ENCODE data around the gene SCAMP1. TPM values are rescaled to one million over a fixed set of nuclear protein-coding genes. Genes with fewer than 3 reads are reported as not detected.

SCAMP1 gene
- total and polyA plus RNA-seq, 2 of the 8 experiments (the other 6 are each of a cell fraction or from before 2014, with no cell fraction given) = 18.6 to 55.9 TPM

- DNase-seq (ENCODE audit: low read depth in 1 of 2, low spot score in 2 of 2) = no peak
- H2BK12ac ChIP-seq (ENCODE audit: low read depth, low read length) = no peak overlapping the region
- ChIA-PET POLR2A (ENCODE audit: partially characterized antibody) (interaction anchor here (1.1 kb wide), 1 partner anchor 10 kb away, joined by 3 read pairs; no protein-coding TSS in a partner anchor), CTCF (ENCODE audit: partially characterized antibody) (interaction anchor here (0.7 to 1.5 kb wide), 5 partner anchors 9 to 75 kb away, joined by 3 to 7 read pairs (median 3); no protein-coding TSS in a partner anchor)
- H3K4me1 ChIP-seq (replicated peaks in 1 of 4; ENCODE audit: control insufficient read depth in 3 of 4, insufficient read depth in 4 of 4, low read length in 3 of 4) = 0 out of 7 replicates have a peak, but pooled peaks cover 0 to 3% (median 1%) of the 10 kb centered on the region in 4 experiments
- no peak overlapping the region for H3K56ac ChIP-seq (replicated peaks; ENCODE audit: insufficient read length, low read depth, low read length)
- H3K27ac ChIP-seq (ENCODE audit: low read depth, low read length) = no peak overlapping the region
- 90% methylated on average over 2 of the region's 2 CpGs; no CpG with 5 or more reads in 1 of the 2 experiments for WGBS, 2 experiments (ENCODE audit: extremely low coverage in 1 of 2, insufficient coverage in 1 of 2, insufficient read length in 1 of 2, insufficient replicate concordance in 2 of 2, low coverage in 1 of 2, low lambda C conversion rate in 2 of 2, missing lambda C conversion rate in 1 of 2)
- H3K23me2 ChIP-seq (ENCODE audit: low read depth, low read length) = no peaks in the 10 kb centered on the region
- H3K27me3 ChIP-seq (replicated peaks in 1 of 4; ENCODE audit: control insufficient read depth in 3 of 4, extremely low read depth in 1 of 4, insufficient read depth in 3 of 4, low read length in 3 of 4) = no peaks in the 10 kb centered on the region
- H3K18ac ChIP-seq (ENCODE audit: extremely low read depth, low read length) = no peak overlapping the region
- no peak overlapping the region for H2AK5ac ChIP-seq (ENCODE audit: low read depth, low read length)
- no peak overlapping the region for H4K91ac ChIP-seq (replicated peaks; ENCODE audit: insufficient read length, low read length)
- no peak overlapping the region for H3K14ac ChIP-seq (ENCODE audit: insufficient read length)
- no peak overlapping the region for H3K4me3 ChIP-seq (ENCODE audit: extremely low read depth in 1 of 4, insufficient read depth in 2 of 4, low read depth in 3 of 4, low read length in 4 of 4)
- H3K79me1 ChIP-seq (ENCODE audit: low read depth, low read length) = no peaks in the 10 kb centered on the region
- no peak overlapping the region for H4K8ac ChIP-seq (ENCODE audit: extremely low read depth, insufficient read depth, low read length)
- H3K23ac ChIP-seq (ENCODE audit: insufficient read length) = no peak overlapping the region
- H4K5ac ChIP-seq (ENCODE audit: insufficient read length, low read depth, low read length) = no peak overlapping the region
- no peak overlapping the region for H3K4me2 ChIP-seq (ENCODE audit: insufficient read depth in 1 of 2, low read depth in 2 of 2, low read length in 2 of 2)
- no peak overlapping the region for H2BK15ac ChIP-seq (ENCODE audit: low read length)
- H3K36me3 ChIP-seq (ENCODE audit: control insufficient read depth in 2 of 4, insufficient read depth in 4 of 4, low read length in 3 of 4) = peaks cover 0 to 3% (median 0%) of the 10 kb centered on the region in 4 experiments; a peak in 1 of 8 replicates
- H2BK20ac ChIP-seq (ENCODE audit: low read length) = no peak overlapping the region
- TF ChIP-seq SUZ12 (IDR thresholded peaks at IDR 0.05; ENCODE audit: low read length) (no peak), SIRT6 (IDR thresholded peaks at IDR 0.05; ENCODE audit: low read length) (no peak), CEBPB (IDR thresholded peaks at IDR 0.05; ENCODE audit: low read depth, low read length) (no peak), HDAC6 (IDR thresholded peaks at IDR 0.05; ENCODE audit: low read depth, low read length) (no peak)
- H2BK5ac ChIP-seq (ENCODE audit: low read depth, low read length) = no peak overlapping the region
- H4K20me1 ChIP-seq (replicated peaks in 1 of 2; ENCODE audit: control insufficient read depth in 1 of 2, insufficient read depth in 2 of 2, low read length in 2 of 2) = no peaks in the 10 kb centered on the region
- no peak overlapping the region for H3K4ac ChIP-seq (replicated peaks; ENCODE audit: insufficient read length, low read depth, low read length)
- no peak overlapping the region for H2BK120ac ChIP-seq (replicated peaks; ENCODE audit: low read depth, low read length)
- peaks cover 0 to 2% of the 10 kb centered on the region in 2 experiments; a peak in 1 of 4 replicates for H3K79me2 ChIP-seq (ENCODE audit: control insufficient read depth in 1 of 2, insufficient read depth in 2 of 2, low read length in 2 of 2)
- no peaks in the 10 kb centered on the region for H3K9me3 ChIP-seq (ENCODE audit: insufficient read depth in 2 of 2, low read depth in 1 of 2, low read length in 1 of 2)
- FAIRE-seq = no peak
- H2AFZ ChIP-seq (ENCODE audit: low read length) = no peak overlapping the region
- no peak overlapping the region for H3K9ac ChIP-seq (replicated peaks in 1 of 4; ENCODE audit: extremely low read depth in 1 of 4, low read depth in 3 of 4, low read length in 3 of 4)
Measured at GRCh38 chr5:78458843-78459242, 98.4 kb downstream of the SCAMP1 start.
